Dermis microvascular lymphatic vessel endothelial cell (primary cell): Measurements from ENCODE around the gene RNF180. TPM values are rescaled to one million over a fixed set of nuclear protein-coding genes. Genes with fewer than 3 reads are reported as not detected.

Source experiments
- DNase-seq, 2 donors: peaks; one replicate each; pipeline versions ENCODE4 v3.0.0 to v3.0.0-alpha.2; 2010; ENCODE audit warnings: low read depth in 2 of 2
- total RNA-seq: library from RNA; depleted of rRNA; stranded (reverse); fragments of >200 nt; gene quantifications from 2 replicates; pipeline ENCODE4 v1.2.1, GENCODE V29; 2014

Gene RNF180
- 1.2 and 2.9 TPM in 2 replicates for total RNA-seq

- peak; percentile 2 to 21 for DNase-seq
Measured at GRCh38 chr5:64165500-64166200, at the start of gene RNF180. Gene RNF180 (plus strand): TSS chr5:64165843. CDS start chr5:64200808, 34,965 bp downstream.

- DNase-seq: no peak
Measured at GRCh38 chr5:64125521-64125920, 40.1 kb upstream of the RNF180 start.

DNA sequence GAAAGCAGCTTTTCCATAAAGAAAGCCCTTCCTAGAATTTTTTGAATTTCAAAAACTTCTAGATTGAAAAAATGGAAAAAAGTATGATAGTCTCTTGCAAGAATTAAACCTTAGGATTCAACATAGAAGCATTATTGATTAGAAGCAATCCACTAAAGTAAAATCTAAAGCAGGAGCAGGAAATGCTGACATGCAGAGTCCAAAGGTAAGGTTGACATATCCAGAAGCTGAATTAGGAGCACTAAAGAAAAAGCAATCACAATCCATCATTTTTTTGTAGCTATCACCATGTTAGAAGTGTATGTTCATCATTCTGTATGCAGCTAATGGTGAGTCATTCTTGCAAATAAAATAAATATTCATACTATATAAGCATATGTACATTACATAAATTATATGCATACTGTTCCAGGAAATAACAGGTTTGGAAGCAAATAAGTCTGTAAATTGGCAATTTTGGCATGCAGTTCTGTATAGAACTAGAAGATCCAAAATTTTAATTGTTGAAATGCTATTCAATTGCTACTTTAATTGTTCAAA is 39.4 kb upstream of the RNF180 start:
- DNase-seq: no peak

DNA sequence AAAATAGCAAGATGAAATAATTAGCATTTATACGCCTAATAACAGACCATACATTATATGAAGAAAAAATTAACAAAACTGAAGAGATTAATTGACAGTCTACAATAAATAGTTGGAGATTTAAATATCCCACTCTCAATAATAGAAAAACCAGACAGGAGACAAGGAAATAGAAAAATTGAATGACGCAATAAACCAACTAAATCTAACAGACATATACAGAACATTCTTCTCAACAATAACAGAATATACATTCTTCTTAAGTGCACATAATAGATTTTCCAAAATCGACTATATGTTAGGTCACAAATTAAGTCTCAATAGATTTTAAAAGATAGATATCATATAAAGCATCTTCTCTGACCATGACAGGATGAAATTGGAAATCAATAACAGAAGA is 25.6 kb upstream of the RNF180 start:
- DNase-seq: no peak

- DNase-seq: peak in 1 of 2 donors; percentile 20
Measured at GRCh38 chr5:64144425-64145215, 21.0 kb upstream of the RNF180 start.

DNA sequence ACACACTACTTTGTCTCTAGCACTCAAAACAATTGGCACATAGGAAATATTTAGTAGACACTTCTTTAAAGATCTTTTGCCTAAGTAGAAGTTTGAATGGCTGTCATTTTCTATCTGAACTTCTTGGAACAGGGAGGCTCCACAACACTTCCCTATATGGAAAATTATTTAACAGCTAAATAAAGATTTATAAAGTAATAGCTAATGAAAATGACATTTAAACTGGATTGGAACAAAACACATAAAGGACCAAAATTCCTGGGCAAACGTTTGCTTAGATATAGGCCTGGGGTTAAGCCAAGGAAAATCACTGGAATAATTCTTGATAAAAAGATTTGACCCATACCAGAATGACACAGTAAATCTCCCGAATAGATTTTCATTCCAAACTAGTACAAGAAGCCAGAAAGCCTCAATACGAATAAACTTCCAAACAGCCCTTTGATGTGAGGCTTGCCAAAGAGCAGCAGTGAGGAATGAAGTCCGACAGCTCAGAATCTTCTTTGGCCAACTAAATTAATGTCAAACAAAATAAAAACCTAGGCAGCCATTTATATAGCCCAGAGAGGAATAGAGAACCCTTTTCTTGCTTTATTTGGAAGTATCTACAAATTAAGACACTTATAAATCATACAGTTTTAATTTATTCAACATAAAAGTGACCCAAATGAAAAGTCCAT is 20.3 kb upstream of the RNF180 start:
- DNase-seq: no peak

GRCh38 chr5:64147379-64147778 is 18.3 kb upstream of the RNF180 start:
- no peak for DNase-seq

DNA sequence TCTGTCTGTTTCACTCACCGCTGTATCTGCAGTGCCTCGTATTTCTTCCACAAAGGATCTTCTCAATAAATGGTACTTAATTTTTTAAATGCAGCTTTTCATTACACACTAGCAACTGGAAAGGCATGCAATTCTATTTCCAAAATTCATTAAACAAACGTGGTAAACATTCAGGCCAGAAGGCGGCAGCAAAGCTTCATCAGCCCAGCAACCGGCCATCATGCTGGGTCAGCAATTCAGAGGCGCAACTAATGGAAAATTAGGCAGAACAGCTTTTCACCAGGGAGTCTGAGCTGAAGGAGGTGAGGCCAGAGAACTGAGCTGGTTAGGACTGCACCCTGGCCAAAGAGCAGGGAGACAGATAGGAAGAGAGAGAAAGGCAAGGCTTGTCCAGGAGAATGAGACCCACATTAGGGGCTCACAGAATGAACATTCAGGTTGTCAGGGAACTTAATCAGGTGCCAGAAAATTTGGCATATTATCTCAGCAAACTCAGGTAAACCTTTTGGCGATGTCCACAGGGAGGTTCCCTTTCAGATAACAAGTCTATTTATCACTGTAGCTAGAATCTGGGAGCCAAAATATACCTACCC is 17.7 kb upstream of the RNF180 start:
- DNase-seq: peak; percentile 33 to 45

DNA sequence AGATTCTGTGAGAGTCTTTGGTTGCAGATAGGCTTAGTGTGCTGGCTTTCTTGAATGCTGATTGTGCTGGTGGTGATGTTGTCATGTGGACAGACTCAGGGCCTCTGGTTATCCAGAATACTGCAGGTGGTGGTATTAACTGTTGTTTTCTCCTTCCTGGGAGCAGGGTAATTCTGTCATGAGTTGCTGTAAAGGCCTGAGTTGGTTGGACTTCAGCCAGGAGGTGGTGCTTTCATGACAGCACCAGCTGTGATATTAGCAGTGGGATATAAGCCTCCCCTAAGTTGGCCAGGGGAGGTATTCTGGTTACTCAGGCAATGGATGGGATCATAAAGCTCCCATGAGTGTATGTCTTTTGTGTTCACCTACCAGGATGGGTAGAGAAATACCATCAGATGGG is 16.4 kb upstream of the RNF180 start:
- no peak for DNase-seq

GRCh38 chr5:64149857-64150521 is 15.7 kb upstream of the RNF180 start:
- no peak for DNase-seq

- no peak for DNase-seq
Measured at GRCh38 chr5:64156261-64156660, 9.4 kb upstream of the RNF180 start.

DNA sequence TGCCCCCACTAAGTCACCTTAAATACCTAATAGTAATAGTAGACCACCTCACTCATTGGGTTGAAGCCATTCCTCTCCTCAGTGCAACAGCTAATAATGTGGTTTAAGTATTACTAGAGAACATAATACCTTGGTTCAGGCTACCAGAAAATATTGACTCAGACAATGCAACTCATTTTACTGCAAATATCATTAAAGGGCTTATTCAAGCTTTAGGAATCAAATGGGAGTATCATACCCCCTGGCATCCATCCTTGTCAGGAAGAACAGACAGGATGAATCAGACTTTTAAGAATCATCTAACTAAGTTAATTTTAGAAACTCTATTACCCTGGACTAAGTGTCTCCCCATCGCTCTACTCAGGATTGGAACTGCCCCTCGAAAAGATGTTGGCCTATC is 6.8 kb upstream of the RNF180 start:
- DNase-seq: no peak

DNA sequence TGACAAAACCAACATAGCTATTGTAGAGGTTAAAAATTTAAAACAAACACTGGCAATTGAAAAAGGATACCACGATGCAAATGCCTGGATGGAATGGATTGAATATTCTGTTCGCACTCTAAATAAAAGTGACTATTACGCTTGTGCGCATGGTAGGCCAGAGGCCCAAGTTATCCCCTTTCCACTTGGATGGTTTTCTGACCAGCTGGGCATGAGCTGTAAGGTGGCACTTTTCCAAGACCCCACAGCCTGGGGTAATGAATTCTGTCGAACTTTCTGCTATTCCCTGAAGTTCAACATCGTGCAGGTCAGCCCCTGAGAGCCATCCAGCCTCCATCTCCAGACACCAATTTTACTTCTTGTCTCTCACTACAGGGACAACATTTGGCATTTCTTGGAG is 5.4 kb upstream of the RNF180 start:
- DNase-seq: no peak

- no peak for DNase-seq
Measured at GRCh38 chr5:64161420-64161819, 4.2 kb upstream of the RNF180 start.

DNA sequence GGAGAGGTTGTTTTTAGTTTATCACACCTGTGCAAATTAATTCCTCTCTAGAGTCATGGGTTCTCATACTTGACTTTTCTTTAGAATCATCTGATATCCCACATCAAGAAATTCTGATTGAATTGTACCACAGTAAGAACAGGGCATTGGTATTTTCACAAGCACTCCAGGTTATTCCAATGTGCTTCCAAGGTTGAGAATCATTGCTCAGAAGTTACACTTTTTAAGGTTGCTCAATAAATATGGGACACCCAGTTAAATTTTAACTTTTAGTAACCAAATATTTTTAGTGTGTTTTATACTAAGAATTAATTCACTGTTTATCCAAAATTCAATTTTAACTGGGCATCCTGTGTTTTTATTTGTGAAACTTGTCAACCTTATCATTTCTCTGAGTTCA is 2.5 kb upstream of the RNF180 start:
- no peak for DNase-seq

DNA sequence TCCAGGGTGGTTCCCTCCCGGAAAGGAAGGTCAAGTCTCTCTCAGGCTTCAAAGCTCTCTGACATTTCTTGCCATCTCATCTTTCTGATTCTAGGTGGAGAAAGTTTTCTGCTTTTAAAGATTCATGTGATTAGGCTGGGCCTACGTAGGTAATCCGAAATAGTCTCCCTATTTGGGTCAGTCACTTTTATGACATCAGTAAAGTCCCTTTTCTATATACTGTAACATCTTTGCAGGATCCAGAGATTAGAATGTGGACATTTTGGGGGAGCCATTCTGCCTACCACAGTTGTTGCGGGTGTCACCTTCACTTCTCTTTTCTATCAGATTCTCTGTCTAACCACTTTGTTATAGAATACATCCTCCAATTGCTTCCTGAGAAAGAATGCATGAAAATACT is 1.9 kb upstream of the RNF180 start:
- no peak for DNase-seq

- DNase-seq: no peak
Measured at GRCh38 chr5:64164166-64164565, 1.5 kb upstream of the RNF180 start.

GRCh38 chr5:64165160-64165499 is 513 bp upstream of the RNF180 start:
- DNase-seq: no peak

- no peak for DNase-seq
Measured at GRCh38 chr5:64166201-64166959, 737 bp downstream of the RNF180 start.

GRCh38 chr5:64176301-64176700 is 10.7 kb downstream of the RNF180 start:
- no peak for DNase-seq
